Liver (tissue), 3 donors: ENCODE results near the gene SETD3.

Experiments used
- CTCF ChIP-seq: fragments of 150-350 bp; IDR thresholded peaks from 2 replicates; pipeline ENCODE4 v1.5.1; 2017; ENCODE audit warnings: improper control_type of control experiment, low read depth, low read length; ENCODE audit not compliant: missing input control
- EGR1 ChIP-seq, 2 donors: IDR thresholded peaks; 2 replicates each; pipeline ENCODE4 v1.6.1; 2016 to 2018; ENCODE audit warnings: antibody characterized with exemption in 2 of 2, low read depth in 2 of 2
- GABPA ChIP-seq, 2 donors: IDR thresholded peaks in 1 of 2; conservative IDR thresholded peaks in 1 of 2; 2 replicates each; pipeline ENCODE4 v1.6.1; 2016; ENCODE audit warnings: antibody characterized with exemption in 2 of 2, mild to moderate bottlenecking in 1 of 2, moderate library complexity in 1 of 2
- MAX ChIP-seq: IDR thresholded peaks from 2 replicates; pipeline ENCODE4 v1.6.1; 2016; ENCODE audit warnings: antibody characterized with exemption
- RAD21 ChIP-seq, 2 donors: IDR thresholded peaks; 2 replicates each; pipeline ENCODE4 v1.6.1; 2016; ENCODE audit warnings: antibody characterized with exemption in 2 of 2, mild to moderate bottlenecking in 2 of 2
- REST ChIP-seq: IDR thresholded peaks from 2 replicates; pipeline ENCODE4 v1.6.1; 2016; ENCODE audit warnings: antibody characterized with exemption, mild to moderate bottlenecking
- ZBTB33 ChIP-seq: IDR thresholded peaks from 2 replicates; pipeline ENCODE4 v1.6.1; 2016; ENCODE audit warnings: antibody characterized with exemption
- donor health status: healthy.
- donor health status: healthy.

GRCh38 chr14:99440278-99440677 lies 40.4 kb downstream of the SETD3 start:
- no peak for TF ChIP-seq CTCF
- TF ChIP-seq ZBTB33: no peak
- no peak for TF ChIP-seq MAX
- TF ChIP-seq EGR1 (IDR thresholded peaks at IDR 0.05; ENCODE audit: low read depth in 2 of 2): no peak
- TF ChIP-seq RAD21 (IDR thresholded peaks at IDR 0.05): no peak
- TF ChIP-seq REST: no peak
- no peak for TF ChIP-seq GABPA (IDR thresholded peaks at IDR 0.05 in 1 of 2, conservative IDR thresholded peaks at IDR 0.05 in 1 of 2)
